Femur (tissue), 1 donor: ENCODE data around the gene GOLIM4.

ENCODE experiments used
- DNase-seq: peaks from one replicate; pipeline ENCODE4 v3.0.0-alpha.2; 2017

GOLIM4 gene

GRCh38 chr3:167989999-167990398 is 105.7 kb downstream of the GOLIM4 start:
- DNase-seq: no peak

GRCh38 chr3:167989066-167989465 is 106.7 kb downstream of the GOLIM4 start:
- DNase-seq: no peak

- DNase-seq: no peak
Observed at GRCh38 chr3:167983583-167983982, 112.1 kb downstream of the GOLIM4 start.

GRCh38 chr3:167978486-167978885 is 117.2 kb downstream of the GOLIM4 start:
- no peak for DNase-seq

GRCh38 chr3:167978071-167978470 is 117.7 kb downstream of the GOLIM4 start:
- DNase-seq: no peak

GRCh38 chr3:167976516-167977361 is 119.0 kb downstream of the GOLIM4 start:
- no peak for DNase-seq

- DNase-seq: no peak
Observed at GRCh38 chr3:167973901-167974300, 121.8 kb downstream of the GOLIM4 start.

GRCh38 chr3:167973046-167973445 is 122.7 kb downstream of the GOLIM4 start:
- DNase-seq: no peak

- DNase-seq: no peak
Observed at GRCh38 chr3:167972502-167972901, 123.2 kb downstream of the GOLIM4 start.

- no peak for DNase-seq
Observed at GRCh38 chr3:167969548-167969947, 126.2 kb downstream of the GOLIM4 start.

GRCh38 chr3:167967257-167968036 is 128.3 kb downstream of the GOLIM4 start:
- DNase-seq: no peak
